Common myeloid progenitor, CD34-positive (primary cell): ENCODE measurements around the gene SLC39A9.
"Not testable (repeated sequence)": the region's sequence is repeated elsewhere in the genome, so short reads cannot be mapped to it uniquely, and the experiment has no call there.

ENCODE experiments used
- CTCF ChIA-PET: fragments of 350-600 bp; sonication (Branson Sonifier 250); formaldehyde crosslinking; loops from one replicate; lab custom pipeline; 2021; ENCODE audit warnings: antibody characterized with exemption; lab: Charles Lee
- POLR2A ChIA-PET: fragments of 350-600 bp; sonication (Branson Sonifier 250); formaldehyde crosslinking; loops from one replicate; lab custom pipeline; 2021; ENCODE audit warnings: antibody characterized with exemption; lab: Charles Lee
- DNase-seq, 3 donors: peaks; one replicate each; pipeline versions ENCODE4 v3.0.0 to v3.0.0-alpha.2; 2013
- H3K27ac ChIP-seq, 2 experiments: 1 replicate in 1 of 2; 2 replicates in 1 of 2; pipeline ENCODE4 v1.7.0; 2013; ENCODE audit warnings: inconsistent platforms in 2 of 2, low read length in 2 of 2, mild to moderate bottlenecking in 2 of 2, low read depth in 1 of 2, moderate library complexity in 1 of 2; ENCODE audit not compliant: severe bottlenecking in 2 of 2, insufficient read depth in 1 of 2, poor library complexity in 1 of 2
- H3K27me3 ChIP-seq, 5 experiments: replicated peaks in 2 of 5; 1 replicate in 3 of 5; 2 replicates in 2 of 5; pipeline versions ENCODE4 v1.6.1 to v1.7.0; 2013; ENCODE audit warnings: low read length in 4 of 5, mild to moderate bottlenecking in 2 of 5, moderate library complexity in 2 of 5, inconsistent platforms in 1 of 5; ENCODE audit not compliant: insufficient read depth in 5 of 5, control insufficient read depth in 4 of 5
- H3K36me3 ChIP-seq, 4 experiments: 1 replicate in 2 of 4; 2 replicates in 2 of 4; pipeline versions ENCODE4 v1.6.1 to v1.7.0; 2013; ENCODE audit warnings: low read length in 3 of 4, control low read depth in 1 of 4, mild to moderate bottlenecking in 1 of 4; ENCODE audit not compliant: control insufficient read depth in 4 of 4, insufficient read depth in 4 of 4
- H3K4me1 ChIP-seq, 4 experiments: 1 replicate in 3 of 4; 2 replicates in 1 of 4; pipeline versions ENCODE4 v1.6.1 to v1.7.1; 2013; ENCODE audit warnings: low read length in 3 of 4, mild to moderate bottlenecking in 3 of 4, control low read depth in 1 of 4, inconsistent platforms in 1 of 4, moderate library complexity in 1 of 4; ENCODE audit not compliant: control insufficient read depth in 4 of 4, insufficient read depth in 4 of 4; ENCODE audit errors: control extremely low read depth in 1 of 4
- H3K4me3 ChIP-seq, 7 experiments: 1 replicate in 4 of 7; 2 replicates in 3 of 7; pipeline versions ENCODE4 v1.5.1 to v1.7.0; 2013; ENCODE audit warnings: mild to moderate bottlenecking in 7 of 7, low read length in 6 of 7, moderate library complexity in 6 of 7, inconsistent platforms in 2 of 7, low read depth in 2 of 7, control low read depth in 1 of 7; ENCODE audit not compliant: insufficient read depth in 4 of 7, control insufficient read depth in 1 of 7; ENCODE audit errors: extremely low read depth in 1 of 7
- H3K9me3 ChIP-seq, 5 experiments: 1 replicate in 4 of 5; 2 replicates in 1 of 5; pipeline versions ENCODE4 v1.6.1 to v1.7.1; 2013; ENCODE audit warnings: low read length in 4 of 5, mild to moderate bottlenecking in 2 of 5, inconsistent platforms in 1 of 5, low read depth in 1 of 5, moderate library complexity in 1 of 5; ENCODE audit not compliant: control insufficient read depth in 4 of 5, insufficient read depth in 2 of 5; ENCODE audit errors: control extremely low read depth in 1 of 5
- WGBS: methylation state at CpG from one replicate; pipeline ENCODE4 v1.1.5; 2013; ENCODE audit not compliant: insufficient coverage; 5-methylcytosine and 5-hydroxymethylcytosine counted together

The SLC39A9 gene

DNA sequence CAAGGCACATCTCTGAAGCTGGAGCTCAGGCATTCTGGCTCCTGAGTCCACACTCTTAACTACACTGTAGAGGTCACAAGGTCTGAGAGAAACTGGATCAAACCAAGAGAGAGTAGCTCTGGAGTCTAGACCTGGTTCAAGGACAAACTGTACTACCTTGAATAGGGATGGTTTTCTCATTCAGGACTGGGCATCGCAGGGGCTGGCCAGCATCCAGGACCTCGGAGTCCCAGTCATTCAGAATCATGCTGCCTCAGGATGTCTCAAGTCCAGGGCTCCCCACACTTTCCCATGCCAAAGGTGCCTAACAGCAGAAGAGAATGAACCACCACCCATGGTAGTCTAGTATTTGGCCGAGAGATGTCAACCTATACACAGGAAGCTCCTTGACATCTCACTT is 72.9 kb downstream of the SLC39A9 start:
- H3K27ac ChIP-seq, result no peak overlapping the region
- no peak overlapping the region for H3K4me3 ChIP-seq
- WGBS, result 88% methylated on average over 1 of the region's 3 CpGs
- no peaks in the 10 kb centered on the region for H3K27me3 ChIP-seq
- H3K36me3 ChIP-seq, result no peaks in the 10 kb centered on the region
- H3K4me1 ChIP-seq, result peaks cover 0 to 2% (median 0%) of the 10 kb centered on the region in 4 experiments
- H3K9me3 ChIP-seq, result no peaks in the 10 kb centered on the region
- CTCF ChIA-PET, result interaction anchor here (0.8 to 1.8 kb wide), 3 partner anchors 10 to 229 kb away, joined by 3 to 8 read pairs (median 4); no protein-coding TSS in a partner anchor
- POLR2A ChIA-PET, result interaction anchor here (1.2 kb wide), 1 partner anchor 15 kb away, joined by 6 read pairs; no protein-coding TSS in a partner anchor
- DNase-seq, result no peak

DNA sequence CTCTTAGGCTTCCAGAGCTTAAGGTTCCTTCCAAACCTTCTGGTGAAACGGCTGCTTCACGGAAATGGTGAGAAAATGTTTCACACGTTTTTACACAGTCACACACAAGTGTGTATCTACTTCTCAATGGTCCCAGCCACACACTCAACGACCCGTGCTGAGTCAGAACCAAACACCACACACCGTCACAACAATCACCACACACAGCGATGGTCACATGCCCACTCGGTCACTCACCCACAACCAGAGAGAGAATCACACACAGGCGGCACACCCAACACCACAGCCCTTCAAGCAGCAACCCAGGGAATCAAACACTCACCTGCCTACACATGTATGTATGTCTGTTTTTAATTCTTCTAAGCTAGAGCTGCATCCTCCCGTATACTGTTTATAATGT is 73.4 kb downstream of the SLC39A9 start:
- no peaks in the 10 kb centered on the region for H3K9me3 ChIP-seq
- ChIA-PET CTCF (interaction anchor here (1.8 kb wide), 1 partner anchor 229 kb away, joined by 8 read pairs; no protein-coding TSS in a partner anchor), POLR2A (interaction anchor here (1.2 kb wide), 1 partner anchor 14 kb away, joined by 6 read pairs; no protein-coding TSS in a partner anchor)
- no peak overlapping the region for H3K4me3 ChIP-seq
- DNase-seq, result no peak
- peaks cover 0 to 2% (median 0%) of the 10 kb centered on the region in 4 experiments for H3K4me1 ChIP-seq
- H3K27ac ChIP-seq, result no peak overlapping the region
- H3K36me3 ChIP-seq, result no peaks in the 10 kb centered on the region
- H3K27me3 ChIP-seq, result no peaks in the 10 kb centered on the region
- no CpG with 5 or more reads among the region's 10 CpGs for WGBS

DNA sequence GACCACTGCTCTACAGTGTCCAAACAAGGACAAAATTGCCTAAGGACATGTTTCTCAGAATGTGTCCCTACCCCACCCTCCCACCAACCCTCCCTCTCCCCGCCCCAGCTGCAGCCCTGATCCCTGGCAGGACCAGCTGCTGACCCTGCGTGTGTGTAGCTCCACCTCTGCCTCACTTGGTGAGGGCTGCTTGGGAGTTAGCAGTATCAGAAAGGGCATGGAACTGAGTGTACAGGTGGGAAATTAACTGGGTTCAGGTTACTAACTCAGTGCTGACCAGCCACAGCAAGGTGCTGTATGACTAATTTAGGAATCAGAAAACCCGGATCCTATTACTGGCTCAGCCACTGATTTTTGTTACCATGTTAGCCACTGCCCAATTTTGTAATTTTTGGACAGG is 74.8 kb downstream of the SLC39A9 start:
- Histone ChIP-seq H3K4me1 (peaks cover 0 to 2% (median 0%) of the 10 kb centered on the region in 4 experiments), H3K4me3 (no peak overlapping the region), H3K9me3 (no peaks in the 10 kb centered on the region), H3K27ac (no peak overlapping the region), H3K27me3 (no peaks in the 10 kb centered on the region), H3K36me3 (no peaks in the 10 kb centered on the region)
- no peak for DNase-seq
- WGBS, result 94% methylated on average over 2 of the region's 3 CpGs
- ChIA-PET CTCF (no interaction called here), POLR2A (no interaction called here)

DNA sequence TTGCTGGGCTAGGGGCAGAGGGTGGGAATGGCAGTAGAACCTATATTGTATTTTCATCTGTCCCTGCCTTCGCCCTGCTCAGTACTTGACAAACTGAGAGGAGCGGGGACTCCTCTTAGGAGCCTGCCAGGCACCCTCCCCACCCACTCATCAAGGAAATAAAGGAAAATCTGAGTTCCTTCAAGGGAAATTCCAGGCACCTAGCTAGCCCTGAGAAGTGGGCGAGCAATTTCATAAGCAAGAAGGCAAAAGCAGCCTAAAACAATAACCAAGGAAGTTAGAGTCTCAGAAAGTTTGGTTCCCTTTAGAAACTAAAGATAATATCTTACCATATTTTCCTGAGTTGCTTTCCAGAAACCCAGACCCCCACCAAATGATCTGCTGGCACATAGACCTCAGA is 75.5 kb downstream of the SLC39A9 start:
- Histone ChIP-seq H3K27me3 (no peaks in the 10 kb centered on the region), H3K36me3 (no peaks in the 10 kb centered on the region), H3K27ac (no peak overlapping the region), H3K4me3 (no peak overlapping the region), H3K4me1 (peaks cover 0 to under 1% (median 0%) of the 10 kb centered on the region in 4 experiments), H3K9me3 (no peaks in the 10 kb centered on the region)
- 100% methylated on average over 3 of the region's 3 CpGs for WGBS
- CTCF ChIA-PET, result interaction anchor here (1.8 to 3.3 kb wide), 2 partner anchors 13 to 14 kb away, joined by 9 to 17 read pairs; no protein-coding TSS in a partner anchor
- POLR2A ChIA-PET, result no interaction called here
- DNase-seq, result no peak

DNA sequence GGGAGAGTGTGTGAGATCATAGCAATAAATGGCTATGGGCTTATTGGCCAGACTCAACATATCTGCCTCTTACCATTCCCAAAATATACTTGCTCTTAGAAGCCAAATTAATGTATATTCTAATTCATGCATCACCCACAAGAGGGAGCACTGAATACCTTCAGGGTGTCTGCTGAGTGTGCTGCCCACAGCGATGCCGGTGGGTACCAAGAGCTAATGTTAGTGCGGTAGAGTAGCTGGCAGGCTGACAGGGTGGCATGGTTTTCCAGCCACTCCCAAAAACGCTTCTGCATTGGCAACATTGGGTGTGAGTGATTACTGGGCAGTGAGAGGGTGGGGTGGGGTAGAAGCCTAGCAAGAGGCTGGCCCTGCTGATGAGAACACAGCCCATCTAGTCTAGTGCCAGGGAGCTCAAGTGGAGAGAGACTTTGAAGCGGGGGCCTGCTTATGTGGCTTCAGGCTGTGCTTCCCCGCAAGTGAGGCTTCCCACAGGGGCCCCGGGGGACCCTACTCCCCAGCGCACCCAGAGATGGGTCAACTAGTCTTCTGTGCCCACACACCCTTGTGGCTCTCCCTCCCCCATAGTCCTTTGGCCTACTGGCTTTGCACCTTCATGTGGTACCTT is 76.8 kb downstream of the SLC39A9 start:
- ChIA-PET POLR2A (no interaction called here), CTCF (interaction anchor here (0.7 to 3.3 kb wide), 12 partner anchors 8 to 344 kb away, joined by 3 to 17 read pairs (median 4); partner anchors contain the start of gene CCDC177)
- H3K9me3 ChIP-seq, result no peaks in the 10 kb centered on the region
- H3K27me3 ChIP-seq, result peaks cover 0 to 4% (median under 1%) of the 10 kb centered on the region in 5 experiments
- no peaks in the 10 kb centered on the region for H3K36me3 ChIP-seq
- H3K4me3 ChIP-seq, result no peak overlapping the region
- peak; percentile 61 to 74 (median 71) for DNase-seq
- WGBS, result 56% methylated on average over 8 of the region's 8 CpGs
- H3K27ac ChIP-seq, result no peak overlapping the region
- H3K4me1 ChIP-seq, result no peaks in the 10 kb centered on the region

DNA sequence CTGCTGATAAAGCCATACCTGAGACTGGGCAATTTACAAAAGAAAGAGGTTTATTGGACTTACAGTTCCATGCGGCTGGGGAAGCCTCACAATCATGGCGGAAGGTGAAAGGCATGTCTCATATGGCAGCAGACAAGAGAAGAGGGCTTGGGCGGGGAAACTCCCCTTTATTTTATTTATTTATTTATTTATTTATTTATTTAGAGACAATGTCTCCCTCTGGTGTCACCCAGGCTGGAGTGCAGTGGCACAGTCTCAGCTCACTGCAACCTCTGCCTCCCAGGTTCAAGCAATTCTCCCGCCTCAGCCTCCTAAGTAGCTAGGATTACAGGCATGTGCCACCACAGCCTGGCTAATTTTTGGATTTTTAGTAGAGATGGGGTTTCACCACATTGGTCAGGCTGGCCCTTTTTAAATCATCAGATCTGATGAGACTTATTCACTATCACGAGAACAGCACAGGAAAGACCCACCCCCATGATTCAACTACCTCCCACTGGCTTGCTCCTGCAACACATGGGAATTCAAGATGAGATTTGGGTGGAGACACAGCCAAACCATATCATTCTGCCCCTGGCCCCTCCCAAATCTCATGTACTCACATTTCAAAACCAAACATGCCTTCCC is 78.4 kb downstream of the SLC39A9 start:
- ChIA-PET CTCF (interaction anchor here (1.0 to 3.3 kb wide), 5 partner anchors 9 to 234 kb away, joined by 3 to 17 read pairs (median 4); no protein-coding TSS in a partner anchor), POLR2A (interaction anchor here (0.6 kb wide), 1 partner anchor 236 kb away, joined by 5 read pairs; no protein-coding TSS in a partner anchor)
- H3K36me3 ChIP-seq, H3K9me3 ChIP-seq, H3K4me1 ChIP-seq, H3K27ac ChIP-seq, H3K4me3 ChIP-seq: not testable (repeated sequence)
- WGBS, result no CpG with 5 or more reads among the region's 5 CpGs
- DNase-seq, result peak in 1 of 3 donors; percentile 29
- peaks cover 3 to 11% (median 6%) of the 10 kb centered on the region in 5 experiments for H3K27me3 ChIP-seq

DNA sequence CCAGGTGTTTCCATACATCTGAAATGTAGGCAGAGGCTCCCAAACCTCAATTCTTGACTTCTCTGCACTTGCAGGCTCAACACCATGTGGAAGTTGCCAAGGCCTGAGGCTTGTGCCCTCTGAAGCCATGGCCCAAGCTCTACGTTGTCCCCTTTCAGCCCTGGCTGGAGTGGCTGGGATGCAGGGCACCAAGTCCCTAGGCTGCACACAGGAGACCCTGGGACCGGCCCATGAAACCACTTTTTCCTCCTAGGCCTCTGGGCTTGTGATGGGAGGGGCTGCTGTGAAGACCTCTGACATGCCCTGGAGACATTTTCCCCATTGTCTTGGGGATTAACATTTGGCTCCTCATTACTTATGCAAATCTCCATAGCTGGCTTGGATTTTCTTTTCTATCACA is 79.6 kb downstream of the SLC39A9 start:
- H3K27ac ChIP-seq, H3K9me3 ChIP-seq, DNase-seq, H3K36me3 ChIP-seq, H3K4me1 ChIP-seq, POLR2A ChIA-PET, H3K4me3 ChIP-seq: not testable (repeated sequence)
- CTCF ChIA-PET, result interaction anchor here (0.7 to 1.6 kb wide), 4 partner anchors 9 to 1629 kb away, joined by 3 to 4 read pairs (median 4); no protein-coding TSS in a partner anchor
- 100% methylated on average over 2 of the region's 2 CpGs for WGBS
- H3K27me3 ChIP-seq, result peaks cover 4 to 21% (median 13%) of the 10 kb centered on the region in 5 experiments
